Fibroblast of lung (primary cell): ENCODE measurements around the gene KIF3A.

Source experiments
- CTCF ChIP-seq, 2 donors: IDR thresholded peaks in 1 of 2; conservative IDR thresholded peaks in 1 of 2; 1 replicate in 1 of 2; 2 replicates in 1 of 2; pipeline ENCODE4 v1.5.1; 2011 to 2012; ENCODE audit warnings: low read length in 2 of 2, control low read depth in 1 of 2, inconsistent platforms in 1 of 2, low read depth in 1 of 2, mild to moderate bottlenecking in 1 of 2
- EZH2 ChIP-seq: IDR thresholded peaks from 2 replicates; pipeline ENCODE4 v1.5.1; 2012; ENCODE audit warnings: low read length, control low read depth, mild to moderate bottlenecking; ENCODE audit errors: missing control alignments

DNA sequence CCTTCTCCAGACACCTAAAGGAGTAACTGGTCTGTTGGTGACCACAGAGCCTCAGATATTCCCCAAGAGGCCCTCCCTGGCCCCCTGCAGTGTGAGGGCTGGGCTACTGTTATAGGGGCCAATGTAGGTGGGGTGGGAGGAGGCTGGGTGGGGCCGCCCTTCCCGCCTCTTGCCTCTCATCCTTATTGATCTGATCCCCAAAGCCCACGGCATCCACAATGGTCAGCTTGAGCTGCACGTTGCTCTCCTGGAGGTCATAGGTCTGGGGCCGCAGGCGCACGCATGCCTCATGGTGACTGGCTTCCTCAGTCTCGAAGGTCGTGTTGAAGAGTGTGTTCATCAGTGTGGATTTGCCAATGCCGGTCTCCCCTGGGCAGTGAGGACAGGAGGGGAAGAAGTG is 26.7 kb upstream of the KIF3A start:
- TF ChIP-seq CTCF (conservative IDR thresholded peaks at IDR 0.05 in 1 of 2, IDR thresholded peaks at IDR 0.05 in 1 of 2; ENCODE audit: low read depth in 1 of 2, low read length in 2 of 2) (no peak), EZH2 (no peak)
